ENCODE results near the gene TNN.

TNN gene

DNA sequence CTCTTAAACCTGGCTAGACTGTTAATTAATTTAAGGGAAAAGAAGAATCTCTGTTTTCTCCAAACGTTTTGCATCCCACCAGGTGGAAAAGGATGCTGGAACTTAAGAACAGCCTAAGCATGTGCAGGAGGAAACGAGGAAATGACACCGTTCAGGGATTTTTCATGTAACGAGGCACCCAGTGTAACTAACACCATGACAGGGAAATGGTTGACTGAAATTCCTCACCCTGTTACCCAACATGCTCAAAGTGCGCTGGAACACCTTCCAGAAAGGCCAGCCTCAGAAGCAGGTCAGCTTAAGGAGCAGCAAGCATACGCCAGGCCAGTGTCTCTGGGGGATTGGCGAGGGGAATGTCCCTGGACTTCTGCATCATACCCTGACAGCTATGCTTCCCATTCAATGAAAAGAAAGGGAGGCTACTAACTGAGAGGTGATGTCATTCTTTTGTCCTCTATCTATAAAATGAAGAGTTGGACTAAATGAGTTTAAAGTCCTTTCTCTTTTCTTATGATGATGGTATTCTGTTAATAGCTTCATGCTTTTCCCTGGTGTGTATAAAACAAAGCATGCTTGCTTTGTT lies 21.6 kb downstream of the TNN start:
- no peak overlapping the region for H3K4me3 ChIP-seq (ENCODE audit: low read depth, low read length)
- TF ChIP-seq, protein P1, sequence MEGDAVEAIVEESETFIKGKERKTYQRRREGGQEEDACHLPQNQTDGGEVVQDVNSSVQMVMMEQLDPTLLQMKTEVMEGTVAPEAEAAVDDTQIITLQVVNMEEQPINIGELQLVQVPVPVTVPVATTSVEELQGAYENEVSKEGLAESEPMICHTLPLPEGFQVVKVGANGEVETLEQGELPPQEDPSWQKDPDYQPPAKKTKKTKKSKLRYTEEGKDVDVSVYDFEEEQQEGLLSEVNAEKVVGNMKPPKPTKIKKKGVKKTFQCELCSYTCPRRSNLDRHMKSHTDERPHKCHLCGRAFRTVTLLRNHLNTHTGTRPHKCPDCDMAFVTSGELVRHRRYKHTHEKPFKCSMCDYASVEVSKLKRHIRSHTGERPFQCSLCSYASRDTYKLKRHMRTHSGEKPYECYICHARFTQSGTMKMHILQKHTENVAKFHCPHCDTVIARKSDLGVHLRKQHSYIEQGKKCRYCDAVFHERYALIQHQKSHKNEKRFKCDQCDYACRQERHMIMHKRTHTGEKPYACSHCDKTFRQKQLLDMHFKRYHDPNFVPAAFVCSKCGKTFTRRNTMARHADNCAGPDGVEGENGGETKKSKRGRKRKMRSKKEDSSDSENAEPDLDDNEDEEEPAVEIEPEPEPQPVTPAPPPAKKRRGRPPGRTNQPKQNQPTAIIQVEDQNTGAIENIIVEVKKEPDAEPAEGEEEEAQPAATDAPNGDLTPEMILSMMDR (IDR thresholded peaks at IDR 0.05; ENCODE audit: low read depth, low read length) = no peak
- in situ Hi-C loops (cut with HindIII; ENCODE audit: low sequenced_read_pairs) = no loop called here
- no peak for DNase-seq (ENCODE audit: low read depth, low spot score)

DNA sequence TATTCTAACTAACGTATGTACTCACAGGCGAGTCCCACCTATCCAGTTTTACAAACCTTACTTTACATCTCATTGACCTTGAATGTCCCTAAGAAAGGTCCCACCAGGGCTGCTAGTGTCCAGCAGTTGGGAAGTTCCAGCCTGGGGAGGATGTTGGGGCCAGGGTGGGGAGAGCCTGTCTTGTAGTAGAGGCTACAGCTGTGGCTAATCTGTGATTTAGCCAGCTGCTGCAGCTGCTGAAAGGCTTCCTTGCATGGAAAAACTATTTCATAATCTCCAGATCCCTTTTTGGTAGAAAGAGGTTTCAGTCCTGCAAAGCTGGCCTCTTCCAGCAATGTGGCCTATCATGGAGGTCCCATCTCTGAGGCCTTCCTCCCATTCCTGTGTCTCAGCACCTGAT lies 23.1 kb downstream of the TNN start:
- TF ChIP-seq, protein P1 (IDR thresholded peaks at IDR 0.05; ENCODE audit: low read depth, low read length) = no peak
- DNase-seq (ENCODE audit: low read depth, low spot score) = no peak
- H3K4me3 ChIP-seq (ENCODE audit: low read depth, low read length) = no peak overlapping the region
- in situ Hi-C loops (cut with HindIII; ENCODE audit: low sequenced_read_pairs) = no loop called here

GRCh38 chr1:175094626-175095025 lies 27.0 kb downstream of the TNN start:
- no peak for DNase-seq (ENCODE audit: low read depth, low spot score)
- H3K4me3 ChIP-seq (ENCODE audit: low read depth, low read length) = no peak overlapping the region
- in situ Hi-C loops (cut with HindIII; ENCODE audit: low sequenced_read_pairs) = no loop called here
- TF ChIP-seq, protein P1 (IDR thresholded peaks at IDR 0.05; ENCODE audit: low read depth, low read length) = no peak

GRCh38 chr1:175095069-175095468 lies 27.4 kb downstream of the TNN start:
- in situ Hi-C loops (cut with HindIII; ENCODE audit: low sequenced_read_pairs) = no loop called here
- no peak for DNase-seq (ENCODE audit: low read depth, low spot score)
- no peak overlapping the region for H3K4me3 ChIP-seq (ENCODE audit: low read depth, low read length)
- TF ChIP-seq, protein P1 (IDR thresholded peaks at IDR 0.05; ENCODE audit: low read depth, low read length) = no peak

- no peak for DNase-seq (ENCODE audit: low read depth, low spot score)
- TF ChIP-seq, protein P1 (IDR thresholded peaks at IDR 0.05; ENCODE audit: low read depth, low read length) = no peak
- H3K4me3 ChIP-seq (ENCODE audit: low read depth, low read length) = no peak overlapping the region
- in situ Hi-C loops (cut with HindIII; ENCODE audit: low sequenced_read_pairs) = no loop called here
These were observed 28.5 kb downstream of the TNN start for GRCh38 chr1:175095978-175096607.

GRCh38 chr1:175097361-175097760 lies 29.7 kb downstream of the TNN start:
- no peak for DNase-seq (ENCODE audit: low read depth, low spot score)
- in situ Hi-C loops (cut with HindIII; ENCODE audit: low sequenced_read_pairs) = no loop called here
- TF ChIP-seq, protein P1 (IDR thresholded peaks at IDR 0.05; ENCODE audit: low read depth, low read length) = no peak
- H3K4me3 ChIP-seq (ENCODE audit: low read depth, low read length) = no peak overlapping the region
